Uterus (tissue), 2 donors: ENCODE measurements around the gene POU2F1.

Experiments used
- CTCF ChIP-seq, 4 experiments: fragments of 200-600 bp in 2 of 4; fragments of 450-650 bp in 2 of 4; sonication (generic) in 2 of 4; IDR thresholded peaks; one replicate each; pipeline ENCODE4 v1.5.1; 2016 to 2019; ENCODE audit warnings: antibody characterized with exemption in 4 of 4, mild to moderate bottlenecking in 2 of 4, moderate library complexity in 1 of 4
- POLR2A ChIP-seq, 2 donors: fragments of 450-650 bp; IDR thresholded peaks; one replicate each; pipeline ENCODE4 v1.6.1; 2016; ENCODE audit warnings: antibody characterized with exemption in 2 of 2, mild to moderate bottlenecking in 1 of 2, moderate library complexity in 1 of 2

- TF ChIP-seq CTCF (IDR thresholded peaks at IDR 0.05) (no peak), POLR2A (IDR thresholded peaks at IDR 0.05) (no peak)
These were observed 253.1 kb downstream of the POU2F1 start for GRCh38 chr1:167473761-167474160.
